GM12875 (cell line): ENCODE measurements around the gene FAM210B.

Experiments used
- H3K4me3 ChIP-seq: one replicate; pipeline ENCODE4 v1.5.1; 2011; ENCODE audit warnings: low read depth, low read length, control low read depth
- CTCF ChIP-seq: IDR thresholded peaks from 2 replicates; pipeline ENCODE4 v1.5.1; 2011; ENCODE audit warnings: low read depth, mild to moderate bottlenecking, control low read depth, inconsistent platforms, low read length, moderate library complexity, borderline replicate concordance; ENCODE audit not compliant: insufficient read depth

FAM210B gene

GRCh38 chr20:56358600-56359211 lies at the start of gene FAM210B:
Gene FAM210B, plus strand, starts transcription at chr20:56358974. Its CDS starts 32 bp downstream, at chr20:56359006.
- TF ChIP-seq CTCF = no peak
- H3K4me3 ChIP-seq = peak within 1 kb of the TSS; percentile 44

- TF ChIP-seq CTCF = no peak
These were observed 42.7 kb upstream of the FAM210B start for GRCh38 chr20:56316051-56316450.

GRCh38 chr20:56316483-56316882 lies 42.3 kb upstream of the FAM210B start:
- no peak overlapping the region for H3K4me3 ChIP-seq
- no peak for TF ChIP-seq CTCF

More at GRCh38 chr20:56316051-56316450, 42.7 kb upstream of the FAM210B start:
- no peak overlapping the region for H3K4me3 ChIP-seq

- TF ChIP-seq CTCF = no peak
These were observed 36.1 kb upstream of the FAM210B start for GRCh38 chr20:56322681-56323080.

GRCh38 chr20:56323206-56323605 lies 35.6 kb upstream of the FAM210B start:
- TF ChIP-seq CTCF = no peak
- no peak overlapping the region for H3K4me3 ChIP-seq

More at GRCh38 chr20:56322681-56323080, 36.1 kb upstream of the FAM210B start:
- no peak overlapping the region for H3K4me3 ChIP-seq

- no peak for TF ChIP-seq CTCF
- H3K4me3 ChIP-seq = no peak overlapping the region
These were observed 35.1 kb upstream of the FAM210B start for GRCh38 chr20:56323656-56324055.

GRCh38 chr20:56324806-56325205 lies 34.0 kb upstream of the FAM210B start:
- TF ChIP-seq CTCF = no peak
- H3K4me3 ChIP-seq = no peak overlapping the region
